HG02571 (cell line): ENCODE data around the gene ZYX.
"Not testable (repeated sequence)": the region's sequence is repeated elsewhere in the genome, so short reads cannot be mapped to it uniquely, and the experiment has no call there.

Experiments
- ATAC-seq: cut with Tn5 transposase; IDR thresholded peaks from one replicate; pipeline ENCODE4 v1.9.1; 2021; ENCODE audit warnings: mild to moderate bottlenecking, moderate library complexity; ENCODE audit not compliant: unreplicated experiment

ZYX gene

GRCh38 chr7:143416565-143417149, 35.5 kb downstream of the ZYX start:
- ATAC-seq = no peak

DNA sequence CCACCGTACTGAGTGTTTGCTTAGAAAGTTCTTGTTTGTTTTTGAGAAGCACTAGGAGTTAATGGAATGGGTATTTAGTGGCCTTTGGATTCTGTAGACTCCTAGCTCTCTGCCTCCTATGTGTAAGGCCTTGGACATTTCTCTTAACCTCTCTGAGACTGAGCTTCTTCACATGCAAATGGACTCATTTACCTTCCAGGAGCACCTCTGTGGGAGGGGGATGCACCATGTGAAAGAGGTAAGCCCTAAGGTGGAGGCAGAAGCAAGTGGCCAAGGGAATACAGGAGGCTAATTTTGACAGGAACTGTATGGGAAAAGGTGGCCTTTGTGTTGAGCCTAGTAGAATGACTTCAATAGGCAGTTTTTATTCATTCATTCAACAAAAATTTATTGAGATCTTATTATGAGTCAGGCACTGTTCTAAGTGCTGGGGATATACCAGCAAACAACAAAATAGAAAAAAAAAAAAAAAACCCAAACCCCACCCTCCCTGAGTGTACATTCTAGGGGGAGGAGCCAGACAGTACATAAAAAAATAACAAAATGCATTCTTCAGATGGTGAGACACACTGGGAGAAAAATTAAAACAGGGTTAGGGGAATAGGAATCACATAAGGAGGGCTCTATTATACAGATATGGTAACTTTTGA, 36.7 kb downstream of the ZYX start:
- no peak for ATAC-seq

DNA sequence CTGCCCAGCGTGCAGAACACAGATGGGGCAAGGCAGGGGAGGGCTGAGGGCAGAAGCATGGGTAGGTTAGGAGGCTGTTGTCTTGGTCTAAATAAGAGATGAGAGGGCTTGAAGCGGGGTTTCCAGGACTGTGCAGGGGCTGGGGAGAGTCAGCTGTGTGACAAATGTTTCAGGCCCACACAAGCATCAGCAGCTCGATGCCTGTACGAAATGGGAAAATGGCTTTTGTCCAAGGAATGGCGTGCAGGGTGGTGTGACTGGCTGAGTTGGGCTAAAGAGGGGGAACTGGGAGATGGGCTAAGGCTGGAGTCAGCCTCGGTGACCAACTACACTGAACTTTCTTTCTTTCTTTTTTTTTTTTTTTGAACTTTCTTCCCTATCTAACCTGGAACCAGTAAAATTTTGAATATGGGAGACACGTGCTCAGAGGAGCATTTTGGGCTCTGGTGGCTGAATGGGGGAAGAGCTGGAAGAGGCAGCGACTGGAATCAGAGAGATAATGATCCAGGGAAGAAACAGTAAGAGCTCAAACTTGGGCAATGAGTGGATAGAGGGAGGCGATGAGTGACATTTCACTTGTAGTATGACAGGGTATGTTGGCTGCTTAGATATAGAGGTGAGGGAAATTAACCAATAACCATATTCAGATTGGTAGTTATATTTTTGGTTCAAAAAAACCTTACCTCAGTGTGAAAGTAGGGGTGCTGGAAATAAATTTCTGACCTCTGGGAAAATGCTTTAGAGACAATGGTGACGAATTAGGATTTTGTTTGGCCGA, 37.7 kb downstream of the ZYX start:
- no peak for ATAC-seq

GRCh38 chr7:143419880-143420279, 38.7 kb downstream of the ZYX start:
- ATAC-seq = no peak

DNA sequence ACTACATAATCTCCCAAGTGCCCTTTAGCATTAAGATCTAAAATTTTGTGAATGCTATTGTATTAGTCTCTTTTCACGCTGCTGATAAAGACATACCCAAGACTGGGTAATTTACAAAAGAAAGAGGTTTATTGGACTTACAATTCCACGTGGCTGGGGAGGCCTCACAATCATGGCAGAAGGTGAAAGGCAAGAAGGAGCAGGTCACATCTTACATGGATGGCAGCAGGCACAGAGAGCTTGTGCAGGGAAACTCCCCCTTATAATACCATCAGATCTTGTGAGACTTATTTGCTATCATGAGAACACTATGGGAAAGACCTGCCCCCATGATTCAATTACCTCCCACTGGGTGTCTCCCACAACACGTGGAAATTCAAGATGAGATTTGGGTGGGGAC, 39.5 kb downstream of the ZYX start:
- ATAC-seq = not testable (repeated sequence)

- ATAC-seq = no peak
These were observed 40.9 kb downstream of the ZYX start for GRCh38 chr7:143422033-143422432.

DNA sequence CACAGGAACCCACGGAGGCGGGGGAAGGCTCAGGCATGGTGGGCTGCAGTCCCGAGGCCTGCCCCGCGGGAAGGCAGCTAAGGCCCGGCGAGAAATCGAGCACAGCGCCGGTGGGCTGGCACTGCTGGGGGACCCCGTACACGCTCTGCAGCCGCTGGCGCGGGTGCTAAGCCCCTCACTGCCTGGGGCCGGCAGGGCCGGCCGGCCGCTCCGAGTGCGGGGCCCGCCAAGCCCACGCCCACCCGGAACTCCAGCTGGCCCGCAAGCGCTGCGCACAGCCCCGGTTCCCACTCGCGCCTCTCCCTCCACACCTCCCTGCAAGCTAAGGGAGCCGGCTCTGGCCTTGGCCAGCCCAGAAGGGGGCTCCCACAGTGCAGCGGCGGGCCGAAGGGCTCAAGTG, 43.3 kb downstream of the ZYX start:
- ATAC-seq = not testable (repeated sequence)

DNA sequence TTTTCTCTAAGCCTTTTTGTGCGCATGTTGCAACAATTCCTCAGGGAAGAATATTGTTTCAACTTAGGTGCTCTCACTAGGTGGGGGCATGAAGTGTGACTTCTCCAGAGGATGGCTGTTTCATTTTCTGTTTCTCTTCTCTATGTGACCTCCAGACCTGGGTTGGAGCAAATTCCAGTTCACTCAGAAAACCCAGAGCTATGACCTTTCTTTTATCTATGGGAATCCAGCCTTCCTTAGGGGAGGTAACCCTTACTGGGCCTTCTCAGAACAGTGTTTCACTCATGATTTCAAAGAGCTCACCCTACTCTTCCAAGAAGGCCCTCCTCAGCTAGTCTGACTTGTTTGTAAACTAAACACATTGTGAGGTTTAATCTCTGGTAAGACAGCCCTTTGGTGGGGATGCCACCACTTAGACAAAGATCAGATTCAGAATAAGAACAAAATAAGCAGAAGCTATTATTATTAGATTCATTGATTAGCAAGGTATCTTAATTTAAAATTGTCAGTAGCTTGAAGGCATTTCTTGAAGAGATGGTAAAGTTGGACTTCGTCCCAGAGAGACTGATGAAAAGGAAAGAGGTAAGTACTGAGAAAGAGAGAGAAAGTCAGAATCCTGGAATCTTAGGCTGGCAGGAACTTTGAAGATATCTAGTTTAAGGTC, 45.5 kb downstream of the ZYX start:
- ATAC-seq = no peak

GRCh38 chr7:143429770-143430698, 48.9 kb downstream of the ZYX start:
- ATAC-seq = no peak

- no peak for ATAC-seq
These were observed 50.0 kb downstream of the ZYX start for GRCh38 chr7:143431109-143431508.

DNA sequence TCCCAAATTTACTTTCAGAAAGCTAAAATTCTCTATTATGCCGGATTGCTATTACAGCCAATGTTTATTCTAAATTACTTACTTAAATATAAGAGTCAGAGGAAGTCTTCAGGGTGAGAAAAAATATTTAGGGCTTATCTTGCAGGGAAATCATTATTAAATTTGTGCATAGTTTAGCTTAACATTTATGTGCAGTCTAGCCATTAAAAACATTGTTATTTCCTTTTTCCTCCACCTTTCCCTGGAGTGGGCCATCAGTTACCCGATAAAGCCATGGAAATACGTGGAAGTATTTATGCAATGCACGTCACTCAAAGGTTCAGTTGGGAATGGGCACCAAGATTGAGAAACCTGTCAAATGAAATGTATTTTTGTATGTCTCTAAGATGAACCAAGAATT, 52.6 kb downstream of the ZYX start:
- ATAC-seq = no peak

DNA sequence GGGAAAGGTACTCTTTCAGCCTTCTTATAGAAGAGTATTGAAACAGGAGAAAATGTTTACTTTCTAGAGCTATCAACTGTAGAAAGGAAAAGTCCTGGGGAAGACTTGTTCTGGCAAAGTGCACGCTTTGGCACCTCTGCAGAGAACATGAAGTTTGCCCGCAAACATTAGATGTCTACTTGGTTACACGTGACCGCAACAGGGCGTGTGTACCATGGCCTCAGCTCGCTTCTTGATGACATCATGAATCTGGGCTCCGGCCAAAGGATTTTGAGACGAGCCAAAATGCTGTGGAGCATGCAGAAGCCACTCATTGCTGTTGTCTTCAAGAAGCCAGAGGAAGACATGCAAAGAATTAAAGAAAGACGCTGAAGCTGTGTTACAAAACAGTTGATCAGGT, 53.5 kb downstream of the ZYX start:
- no peak for ATAC-seq

DNA sequence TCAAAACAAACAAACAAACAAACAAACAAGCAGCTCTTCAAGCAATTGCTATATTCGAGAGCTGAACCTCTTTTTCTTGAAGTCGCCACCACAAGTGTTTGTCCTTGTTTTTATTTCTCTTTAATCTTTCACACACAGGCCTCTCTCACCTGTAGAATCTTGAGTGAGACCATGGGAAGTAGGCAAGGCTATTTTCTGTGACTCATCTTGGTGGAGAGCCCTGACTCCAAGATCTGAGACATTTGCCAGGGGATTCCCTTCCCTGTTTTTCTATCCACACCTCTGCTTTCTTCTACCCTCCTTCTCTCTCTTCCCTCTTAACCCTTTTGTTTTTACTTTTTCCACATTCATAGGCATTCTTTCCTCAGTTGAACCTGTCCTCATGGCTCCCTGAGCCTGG, 54.1 kb downstream of the ZYX start:
- ATAC-seq = no peak

- peak; percentile 82 for ATAC-seq
These were observed 55.3 kb downstream of the ZYX start for GRCh38 chr7:143436325-143436946.

DNA sequence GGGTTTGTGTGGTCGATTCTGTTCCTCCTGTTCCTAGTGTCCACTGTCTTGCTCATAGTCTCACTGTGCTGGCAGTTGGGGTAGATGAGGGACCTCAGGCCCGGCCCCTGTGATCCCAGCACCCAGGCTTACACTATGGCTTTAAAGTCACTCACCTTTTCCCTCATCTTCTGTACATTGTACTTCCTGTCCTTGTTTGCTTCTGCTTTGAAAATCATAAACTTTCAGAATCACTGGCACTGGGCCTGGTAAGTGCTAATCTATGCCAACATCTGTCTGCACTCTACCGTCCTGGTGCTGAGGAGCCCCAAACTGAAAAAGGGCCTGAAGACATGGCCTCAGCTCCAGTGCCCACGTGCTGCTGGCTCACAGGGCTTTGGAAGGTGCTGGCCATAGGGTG, 56.4 kb downstream of the ZYX start:
- peak; percentile 15 for ATAC-seq

- no peak for ATAC-seq
These were observed 58.7 kb downstream of the ZYX start for GRCh38 chr7:143439866-143440265.
